Medulla oblongata (tissue), 1 donor: Measurements from ENCODE around the gene BSCL2.
"Not testable (repeated sequence)": the region's sequence is repeated elsewhere in the genome, so short reads cannot be mapped to it uniquely, and the experiment has no call there.

Experiments
- DNase-seq: peaks from one replicate; pipeline ENCODE4 v3.0.0-alpha.2; 2015; ENCODE audit errors: extremely low spot score

Gene BSCL2

GRCh38 chr11:62688491-62688890 lies 18.7 kb downstream of the BSCL2 start:
- no peak for DNase-seq

GRCh38 chr11:62687508-62688396 lies 19.5 kb downstream of the BSCL2 start:
- no peak for DNase-seq

GRCh38 chr11:62682518-62682917 lies 24.7 kb downstream of the BSCL2 start:
- no peak for DNase-seq

GRCh38 chr11:62680825-62681240 lies 26.4 kb downstream of the BSCL2 start:
- no peak for DNase-seq

GRCh38 chr11:62678770-62679696 lies 28.2 kb downstream of the BSCL2 start, which contains the start of gene UBXN1:
TSS of gene UBXN1 (minus strand) at chr11:62679073. CDS start at chr11:62678923, 150 bp downstream.
- DNase-seq, result peak; percentile 88

- DNase-seq, result no peak
These were observed 28.8 kb downstream of the BSCL2 start for GRCh38 chr11:62678433-62678769.

GRCh38 chr11:62677714-62678113 lies 29.5 kb downstream of the BSCL2 start:
- no peak for DNase-seq

GRCh38 chr11:62677156-62677555 lies 30.1 kb downstream of the BSCL2 start:
- DNase-seq, result no peak

- DNase-seq, result no peak
These were observed 30.5 kb downstream of the BSCL2 start for GRCh38 chr11:62676698-62677097.

GRCh38 chr11:62675415-62675814 lies 31.8 kb downstream of the BSCL2 start:
- not testable (repeated sequence) for DNase-seq

- DNase-seq, result no peak
These were observed 34.1 kb downstream of the BSCL2 start for GRCh38 chr11:62673196-62673525.

- DNase-seq, result peak; percentile 87
These were observed 35.4 kb downstream of the BSCL2 start, which contains the start of the genes LBHD1 and UQCC3 for GRCh38 chr11:62671608-62672389. TSS of gene LBHD1 (minus strand) at chr11:62672267. CDS start at chr11:62670031, 2,236 bp downstream. TSS of gene UQCC3 (plus strand) at chr11:62671673. CDS start at chr11:62671746, 73 bp downstream.

- DNase-seq, result no peak
These were observed 36.0 kb downstream of the BSCL2 start for GRCh38 chr11:62671236-62671607.

GRCh38 chr11:62669420-62670161 lies 37.6 kb downstream of the BSCL2 start:
- DNase-seq, result no peak

GRCh38 chr11:62667460-62667859 lies 39.8 kb downstream of the BSCL2 start:
- DNase-seq, result no peak

- DNase-seq, result no peak
These were observed 40.8 kb downstream of the BSCL2 start for GRCh38 chr11:62666259-62666926.

GRCh38 chr11:62665599-62666258 lies 41.5 kb downstream of the BSCL2 start:
- peak; percentile 39 for DNase-seq

- DNase-seq, result peak; percentile 96
These were observed 42.1 kb downstream of the BSCL2 start, which contains the start of the genes C11orf98 and CSKMT for GRCh38 chr11:62665075-62665598. TSS of gene C11orf98 (minus strand) at chr11:62665210. CDS start at chr11:62665169, 41 bp downstream. TSS of gene CSKMT (plus strand) at chr11:62665312. CDS start at chr11:62665880, 568 bp downstream.

GRCh38 chr11:62664405-62665074 lies 42.7 kb downstream of the BSCL2 start:
- DNase-seq, result no peak
